B cell (primary cell): ENCODE results near the gene PRRG4. TPM values are rescaled to one million over a fixed set of nuclear protein-coding genes. Genes with fewer than 3 reads are reported as not detected.

ENCODE experiments used
- ATAC-seq: fragments of 200-7000 bp; cut with Tn5 transposase; one replicate; pipeline ENCODE4 v1.10.0; 2021; ENCODE audit warnings: low read depth, mild to moderate bottlenecking, moderate number of reproducible peaks, moderate library complexity
- CTCF ChIA-PET: fragments of 350-600 bp; sonication (Branson Sonifier 250); formaldehyde crosslinking; loops from one replicate; lab custom pipeline; 2021; ENCODE audit warnings: antibody characterized with exemption, inconsistent platforms; lab: Charles Lee
- POLR2A ChIA-PET: fragments of 350-600 bp; sonication (Branson Sonifier 250); formaldehyde crosslinking; loops from one replicate; lab custom pipeline; 2021; ENCODE audit warnings: antibody characterized with exemption; lab: Charles Lee
- DNase-seq: peaks from one replicate; pipeline ENCODE4 v3.0.0; 2013
- H2AFZ ChIP-seq: 2 replicates; pipeline ENCODE4 v1.6.1; 2012; ENCODE audit warnings: mild to moderate bottlenecking, low read depth, low read length; ENCODE audit not compliant: insufficient read depth, poor library complexity, severe bottlenecking
- H3K27ac ChIP-seq, 2 donors: 1 replicate in 1 of 2; 2 replicates in 1 of 2; pipeline ENCODE4 v1.5.1; 2012 to 2013; ENCODE audit warnings: low read length in 2 of 2, mild to moderate bottlenecking in 2 of 2, moderate library complexity in 1 of 2
- H3K27me3 ChIP-seq, 4 experiments: fragments of 200-600 bp in 1 of 4; sonication (generic) in 1 of 4; replicated peaks in 1 of 4; 1 replicate in 2 of 4; 2 replicates in 2 of 4; pipeline versions ENCODE4 v1.6.1 to v1.7.0; 2013 to 2016; ENCODE audit warnings: low read length in 3 of 4, mild to moderate bottlenecking in 2 of 4, mixed read lengths in 1 of 4, moderate library complexity in 1 of 4; ENCODE audit not compliant: insufficient read depth in 4 of 4, control insufficient read depth in 3 of 4; ENCODE audit errors: control extremely low read depth in 1 of 4
- H3K36me3 ChIP-seq, 2 experiments: replicated peaks in 1 of 2; 1 replicate in 1 of 2; 2 replicates in 1 of 2; pipeline versions ENCODE4 v1.6.1 to v1.7.1; 2013; ENCODE audit warnings: low read length in 1 of 2; ENCODE audit not compliant: insufficient read depth in 2 of 2, control insufficient read depth in 1 of 2; ENCODE audit errors: control extremely low read depth in 1 of 2, extremely low read depth in 1 of 2
- H3K4me1 ChIP-seq, 2 donors: fragments of 200-600 bp in 1 of 2; sonication (generic) in 1 of 2; 1 replicate in 1 of 2; 2 replicates in 1 of 2; pipeline versions ENCODE4 v1.5.1 to v1.6.1; 2013 to 2017; ENCODE audit warnings: low read length in 2 of 2; ENCODE audit not compliant: control insufficient read depth in 2 of 2, insufficient read depth in 2 of 2
- H3K4me2 ChIP-seq: replicated peaks from 2 replicates; pipeline ENCODE3; 2012; ENCODE audit warnings: mild to moderate bottlenecking, low read depth, low read length; ENCODE audit not compliant: poor library complexity, severe bottlenecking
- H3K4me3 ChIP-seq, 5 experiments: fragments of 200-600 bp in 1 of 5; sonication (generic) in 1 of 5; 1 replicate in 3 of 5; 2 replicates in 2 of 5; pipeline versions ENCODE4 v1.5.1 to v1.7.0; 2011 to 2016; ENCODE audit warnings: low read length in 4 of 5, mild to moderate bottlenecking in 4 of 5, low read depth in 2 of 5, control low read depth in 1 of 5, moderate library complexity in 1 of 5; ENCODE audit not compliant: insufficient read depth in 1 of 5; ENCODE audit errors: control extremely low read depth in 1 of 5, extremely low read depth in 1 of 5
- H3K79me2 ChIP-seq: fragments of 200-600 bp; sonication (generic); one replicate; pipeline ENCODE4 v1.6.0; 2016; ENCODE audit warnings: low read length; ENCODE audit not compliant: control insufficient read depth, insufficient read depth
- H3K9ac ChIP-seq: fragments of 200-600 bp; sonication (generic); 2 replicates; pipeline ENCODE4 v1.6.1; 2017; ENCODE audit warnings: mild to moderate bottlenecking, low read length, moderate library complexity
- H3K9me3 ChIP-seq, 3 donors: one replicate each; pipeline versions ENCODE4 v1.6.1 to v1.7.1; 2013; ENCODE audit warnings: low read length in 2 of 3; ENCODE audit not compliant: control insufficient read depth in 2 of 3, insufficient read depth in 1 of 3; ENCODE audit errors: control extremely low read depth in 1 of 3
- H4K20me1 ChIP-seq: 2 replicates; pipeline ENCODE4 v1.6.0; 2012; ENCODE audit warnings: mild to moderate bottlenecking, low read length; ENCODE audit not compliant: insufficient read depth, control insufficient read depth, poor library complexity, severe bottlenecking
- H3K27ac Mint-ChIP-seq: one replicate; pipeline ENCODE4 v1.8.0; 2021; ENCODE audit warnings: mixed read lengths
- H3K27me3 Mint-ChIP-seq: one replicate; pipeline ENCODE4 v1.8.0; 2021; ENCODE audit warnings: mixed read lengths
- H3K4me1 Mint-ChIP-seq: one replicate; pipeline ENCODE4 v1.8.0; 2021; ENCODE audit warnings: mixed read lengths
- H3K4me3 Mint-ChIP-seq: one replicate; pipeline ENCODE4 v1.8.0; 2021; ENCODE audit warnings: mixed read lengths
- H3K9me3 Mint-ChIP-seq: one replicate; pipeline ENCODE4 v1.8.0; 2022; ENCODE audit warnings: mixed read lengths; ENCODE audit not compliant: insufficient read depth
- EZH2 ChIP-seq: IDR thresholded peaks from 2 replicates; pipeline ENCODE4 v1.6.1; 2012; ENCODE audit warnings: borderline replicate concordance, low read depth, mild to moderate bottlenecking, moderate library complexity, low read length; ENCODE audit not compliant: insufficient read depth, poor library complexity, severe bottlenecking
- WGBS: methylation state at CpG from one replicate; pipeline ENCODE4 v1.1.5; 2013; ENCODE audit warnings: missing lambda C conversion rate; ENCODE audit not compliant: insufficient coverage; 5-methylcytosine and 5-hydroxymethylcytosine counted together
- intact Hi-C: fragments of 100-400 bp; cut with micrococcal nuclease; formaldehyde crosslinking; loops from one replicate; pipeline ENCODE4 v1.10.0; 2022
- polyA plus RNA-seq: library from polyadenylated mRNA; depleted of rRNA; stranded (reverse); fragments of >200 nt; gene quantifications from 2 replicates; pipeline ENCODE4 v1.2.3, GENCODE V29; 2012
- total RNA-seq, 2 donors: library from RNA; stranded (reverse); fragments of 120-200 nt in 1 of 2; gene quantifications; 1 replicate in 1 of 2; 2 replicates in 1 of 2; pipeline versions ENCODE4 v1.2.3 to v1.2.4, GENCODE V29; 2013 to 2022
- TF ChIP-seq, protein P1 (sequence below): fragments of 200-600 bp; IDR thresholded peaks from one replicate; pipeline ENCODE4 v1.8.0; 2022; ENCODE audit warnings: antibody characterized with exemption, mild to moderate bottlenecking

The PRRG4 gene
- total and polyA plus RNA-seq, 2 donors (not counting 1 experiment from before 2014, with no cell fraction given), result 0.07 TPM; not detected in 1

DNA sequence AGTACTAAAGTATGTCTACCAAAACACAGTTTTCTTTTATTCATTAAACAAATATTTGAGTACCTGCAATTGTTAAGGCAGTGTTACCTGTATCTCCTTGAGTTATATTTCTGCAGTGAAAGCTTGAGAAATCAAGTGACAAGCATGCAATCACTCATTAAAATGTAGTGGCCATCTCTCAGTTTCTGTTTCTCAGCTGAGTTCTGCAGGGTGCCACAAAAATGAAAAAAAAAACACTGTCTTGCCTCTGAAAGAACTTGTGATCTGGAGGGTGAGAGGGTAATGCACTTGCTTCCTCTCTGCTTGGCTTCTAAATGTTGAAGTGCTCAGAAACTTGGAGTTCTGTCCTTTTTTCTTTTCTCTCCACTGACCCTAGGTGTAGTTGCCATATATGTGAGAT, 69.7 kb downstream of the PRRG4 start:
- H3K27ac ChIP-seq, result no peak overlapping the region
- TF ChIP-seq, protein P1, sequence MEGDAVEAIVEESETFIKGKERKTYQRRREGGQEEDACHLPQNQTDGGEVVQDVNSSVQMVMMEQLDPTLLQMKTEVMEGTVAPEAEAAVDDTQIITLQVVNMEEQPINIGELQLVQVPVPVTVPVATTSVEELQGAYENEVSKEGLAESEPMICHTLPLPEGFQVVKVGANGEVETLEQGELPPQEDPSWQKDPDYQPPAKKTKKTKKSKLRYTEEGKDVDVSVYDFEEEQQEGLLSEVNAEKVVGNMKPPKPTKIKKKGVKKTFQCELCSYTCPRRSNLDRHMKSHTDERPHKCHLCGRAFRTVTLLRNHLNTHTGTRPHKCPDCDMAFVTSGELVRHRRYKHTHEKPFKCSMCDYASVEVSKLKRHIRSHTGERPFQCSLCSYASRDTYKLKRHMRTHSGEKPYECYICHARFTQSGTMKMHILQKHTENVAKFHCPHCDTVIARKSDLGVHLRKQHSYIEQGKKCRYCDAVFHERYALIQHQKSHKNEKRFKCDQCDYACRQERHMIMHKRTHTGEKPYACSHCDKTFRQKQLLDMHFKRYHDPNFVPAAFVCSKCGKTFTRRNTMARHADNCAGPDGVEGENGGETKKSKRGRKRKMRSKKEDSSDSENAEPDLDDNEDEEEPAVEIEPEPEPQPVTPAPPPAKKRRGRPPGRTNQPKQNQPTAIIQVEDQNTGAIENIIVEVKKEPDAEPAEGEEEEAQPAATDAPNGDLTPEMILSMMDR, result no peak
- TF ChIP-seq EZH2, result no peak
- H4K20me1 ChIP-seq, result peaks cover 30% of the 10 kb centered on the region
- ChIA-PET POLR2A (no interaction called here), CTCF (no interaction called here)
- peaks cover under 1 to 2% of the 10 kb centered on the region in 2 donors for H3K4me1 ChIP-seq
- intact Hi-C loops, result loop anchor here (10.0 kb wide), 1 partner anchor 875 kb away; the partner anchor contains the start of gene FBXO3
- peaks cover 97% of the 10 kb centered on the region for H3K79me2 ChIP-seq
- no peaks in the 10 kb centered on the region for H3K9me3 Mint-ChIP-seq
- no peak overlapping the region for H3K9ac ChIP-seq
- H3K27ac Mint-ChIP-seq, result no peak overlapping the region
- no peak overlapping the region for H3K4me2 ChIP-seq
- no peaks in the 10 kb centered on the region for H3K27me3 ChIP-seq
- no peak for DNase-seq
- H2AFZ ChIP-seq, result no peak overlapping the region
- H3K4me3 ChIP-seq, result no peak overlapping the region
- peaks cover 36% of the 10 kb centered on the region for H3K4me1 Mint-ChIP-seq
- no peaks in the 10 kb centered on the region for H3K9me3 ChIP-seq
- ATAC-seq, result no peak
- no peaks in the 10 kb centered on the region for H3K27me3 Mint-ChIP-seq
- H3K4me3 Mint-ChIP-seq, result no peak overlapping the region
- no peaks in the 10 kb centered on the region for H3K36me3 ChIP-seq

DNA sequence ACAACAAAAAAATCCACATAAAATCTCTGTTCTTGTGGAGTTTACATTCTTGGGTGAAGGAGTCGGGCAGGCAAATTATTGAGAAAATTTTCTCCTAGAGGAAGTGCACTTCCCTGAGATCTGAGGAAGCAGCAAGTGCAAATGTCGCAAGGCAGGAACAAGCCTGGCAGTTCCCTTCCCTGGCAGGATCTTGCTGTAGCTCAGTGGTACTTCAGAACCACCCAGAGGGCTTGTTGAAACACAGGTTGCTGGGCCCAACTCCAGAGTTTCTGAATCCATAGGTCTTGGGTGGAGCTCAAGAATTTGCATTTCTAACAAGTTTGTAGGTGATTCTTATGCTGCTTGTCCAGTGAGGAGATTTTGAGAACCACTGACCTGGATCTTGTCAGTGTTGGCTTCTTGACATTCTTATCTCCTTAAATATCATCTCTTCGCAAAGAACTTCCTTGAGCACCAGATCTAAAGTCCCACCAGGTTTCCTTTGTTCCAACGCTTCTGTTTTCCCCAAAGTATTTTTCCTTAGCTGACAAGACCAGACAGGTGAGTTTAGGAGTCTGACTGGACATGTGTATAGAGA, 72.5 kb downstream of the PRRG4 start:
- H3K4me3 Mint-ChIP-seq, result no peak overlapping the region
- no peaks in the 10 kb centered on the region for H3K36me3 ChIP-seq
- peaks cover 37% of the 10 kb centered on the region for H4K20me1 ChIP-seq
- H3K27me3 Mint-ChIP-seq, result no peaks in the 10 kb centered on the region
- H3K4me3 ChIP-seq, result no peak overlapping the region
- no peaks in the 10 kb centered on the region for H3K9me3 Mint-ChIP-seq
- H3K9me3 ChIP-seq, result no peaks in the 10 kb centered on the region
- ChIA-PET CTCF (no interaction called here), POLR2A (no interaction called here)
- H3K4me1 Mint-ChIP-seq, result peaks cover 26% of the 10 kb centered on the region
- 93% methylated on average over 2 of the region's 4 CpGs for WGBS
- H3K27me3 ChIP-seq, result no peaks in the 10 kb centered on the region
- intact Hi-C loops, result no loop called here
- ATAC-seq (no peak), DNase-seq (no peak)
- H3K27ac Mint-ChIP-seq, result no peak overlapping the region
- H3K4me2 ChIP-seq, result no peak overlapping the region
- TF ChIP-seq, protein P1, result no peak
- no peak for TF ChIP-seq EZH2
- no peaks in the 10 kb centered on the region for H3K4me1 ChIP-seq
- H2AFZ ChIP-seq, result no peak overlapping the region
- H3K27ac ChIP-seq, result no peak overlapping the region
- H3K79me2 ChIP-seq, result peaks cover 91% of the 10 kb centered on the region
- H3K9ac ChIP-seq, result no peak overlapping the region
